Liver (tissue), 9 donors: ENCODE measurements around the gene GPATCH2. TPM values are rescaled to one million over a fixed set of nuclear protein-coding genes. Genes with fewer than 3 reads are reported as not detected.

Experiments
- DNase-seq: peaks from one replicate; pipeline ENCODE4 v3.0.0-alpha.2; 2017; ENCODE audit warnings: low spot score
- H3K27ac ChIP-seq, 2 donors: one replicate each; pipeline ENCODE4 v1.7.0; 2013; ENCODE audit warnings: inconsistent platforms in 2 of 2, low read length in 2 of 2, control low read depth in 1 of 2, low read depth in 1 of 2, mild to moderate bottlenecking in 1 of 2
- H3K27me3 ChIP-seq, 4 donors: one replicate each; pipeline versions ENCODE4 v1.6.1 to v1.7.0; 2013; ENCODE audit warnings: low read length in 3 of 4, inconsistent platforms in 1 of 4, mild to moderate bottlenecking in 1 of 4, moderate library complexity in 1 of 4; ENCODE audit not compliant: control insufficient read depth in 4 of 4, insufficient read depth in 4 of 4
- H3K36me3 ChIP-seq, 4 donors: one replicate each; pipeline versions ENCODE4 v1.6.1 to v1.7.0; 2013; ENCODE audit warnings: low read length in 3 of 4, mild to moderate bottlenecking in 3 of 4, low read depth in 1 of 4, moderate library complexity in 1 of 4; ENCODE audit not compliant: control insufficient read depth in 4 of 4, insufficient read depth in 3 of 4
- H3K4me1 ChIP-seq, 4 donors: one replicate each; pipeline versions ENCODE4 v1.6.1 to v1.7.0; 2013; ENCODE audit warnings: low read length in 3 of 4, mild to moderate bottlenecking in 3 of 4, moderate library complexity in 1 of 4; ENCODE audit not compliant: control insufficient read depth in 4 of 4, insufficient read depth in 4 of 4
- H3K4me3 ChIP-seq, 3 donors: one replicate each; pipeline versions ENCODE4 v1.6.1 to v1.7.0; 2013; ENCODE audit warnings: low read length in 3 of 3, control low read depth in 1 of 3, low read depth in 1 of 3, mild to moderate bottlenecking in 1 of 3
- H3K9ac ChIP-seq, 2 donors: one replicate each; pipeline ENCODE4 v1.7.0; 2013; ENCODE audit warnings: low read length in 2 of 2, mild to moderate bottlenecking in 2 of 2, moderate library complexity in 2 of 2, control low read depth in 1 of 2, low read depth in 1 of 2
- H3K9me3 ChIP-seq, 4 donors: one replicate each; pipeline versions ENCODE4 v1.6.1 to v1.7.0; 2013; ENCODE audit warnings: low read length in 3 of 4; ENCODE audit not compliant: control insufficient read depth in 4 of 4
- ATF3 ChIP-seq: IDR thresholded peaks from 2 replicates; pipeline ENCODE4 v1.6.1; 2016; ENCODE audit warnings: antibody characterized with exemption
- CTCF ChIP-seq: fragments of 150-350 bp; IDR thresholded peaks from 2 replicates; pipeline ENCODE4 v1.5.1; 2017; ENCODE audit warnings: improper control_type of control experiment, low read depth, low read length; ENCODE audit not compliant: missing input control
- FOXA2 ChIP-seq: IDR thresholded peaks from 2 replicates; pipeline ENCODE4 v1.6.1; 2016; ENCODE audit warnings: antibody characterized with exemption
- HNF4A ChIP-seq, 2 donors: conservative IDR thresholded peaks; 2 replicates each; pipeline ENCODE4 v1.6.1; 2016; ENCODE audit warnings: antibody characterized with exemption in 2 of 2, mild to moderate bottlenecking in 2 of 2
- HNF4G ChIP-seq: IDR thresholded peaks from 2 replicates; pipeline ENCODE4 v1.6.1; 2016; ENCODE audit warnings: antibody characterized with exemption
- JUND ChIP-seq, 2 donors: IDR thresholded peaks; 2 replicates each; pipeline ENCODE4 v1.6.1; 2016; ENCODE audit warnings: antibody characterized with exemption in 2 of 2
- NR2F2 ChIP-seq: IDR thresholded peaks from 2 replicates; pipeline ENCODE4 v1.6.1; 2016; ENCODE audit warnings: antibody characterized with exemption
- RAD21 ChIP-seq, 2 donors: IDR thresholded peaks; 2 replicates each; pipeline ENCODE4 v1.6.1; 2016; ENCODE audit warnings: antibody characterized with exemption in 2 of 2, mild to moderate bottlenecking in 2 of 2
- REST ChIP-seq: IDR thresholded peaks from 2 replicates; pipeline ENCODE4 v1.6.1; 2016; ENCODE audit warnings: antibody characterized with exemption, mild to moderate bottlenecking
- RXRA ChIP-seq, 2 donors: IDR thresholded peaks; 2 replicates each; pipeline ENCODE4 v1.6.1; 2017 to 2018; ENCODE audit warnings: antibody characterized with exemption in 2 of 2, mild to moderate bottlenecking in 1 of 2
- SP1 ChIP-seq: IDR thresholded peaks from 2 replicates; pipeline ENCODE4 v1.6.1; 2018; ENCODE audit warnings: antibody characterized with exemption, mild to moderate bottlenecking
- TAF1 ChIP-seq: conservative IDR thresholded peaks from 2 replicates; pipeline ENCODE4 v1.6.1; 2016; ENCODE audit warnings: antibody characterized with exemption, mild to moderate bottlenecking
- YY1 ChIP-seq: IDR thresholded peaks from 2 replicates; pipeline ENCODE4 v1.6.1; 2016; ENCODE audit warnings: antibody characterized with exemption, mild to moderate bottlenecking
- ZBTB33 ChIP-seq: IDR thresholded peaks from 2 replicates; pipeline ENCODE4 v1.6.1; 2016; ENCODE audit warnings: antibody characterized with exemption
- whole genome bisulfite sequencing: extraction: QIAGEN DNeasy Blood & Tissue Kit; methylation state at CpG from one replicate; pipeline ENCODE4 v1.1.7; 2013; 5-methylcytosine and 5-hydroxymethylcytosine counted together
- polyA plus RNA-seq, 2 donors: library from polyadenylated mRNA; stranded (reverse) in 1 of 2; unstranded in 1 of 2; fragments of 200-250 nt in 1 of 2; fragments of >200 nt in 1 of 2; fragmentation: Nextera tagmentation in 1 of 2; extraction: Ambion mirVana in 1 of 2; gene quantifications; one replicate each; pipeline versions ENCODE4 v1.2.1 to v1.2.3, GENCODE V29; 2013 to 2015
- total RNA-seq, 2 donors: library from RNA; depleted of rRNA; stranded (reverse); fragments of >200 nt; gene quantifications; one replicate each; pipeline ENCODE4 v1.2.3, GENCODE V29; 2014
- donor health status: healthy.
- donor health status: healthy.
- donor health status: healthy.
- donor health status: healthy.
- donor health status: healthy.

Gene GPATCH2
- total and polyA plus RNA-seq, 4 donors: 1.6 to 11.2 (median 5.8) TPM

- no peak for TF ChIP-seq RXRA (IDR thresholded peaks at IDR 0.05)
- no peaks in the 10 kb centered on the region for H3K36me3 ChIP-seq
- DNase-seq: no peak
- H3K9ac ChIP-seq: no peak overlapping the region
- H3K9me3 ChIP-seq: no peaks in the 10 kb centered on the region
- no peak overlapping the region for H3K4me3 ChIP-seq
- no peaks in the 10 kb centered on the region for H3K27me3 ChIP-seq
- no peaks in the 10 kb centered on the region for H3K4me1 ChIP-seq
- no peak overlapping the region for H3K27ac ChIP-seq
- 87% methylated on average over 9 of the region's 9 CpGs for WGBS
These were observed 88.6 kb downstream of the GPATCH2 start for GRCh38 chr1:217542136-217542777.

GRCh38 chr1:217540321-217540720 is 90.6 kb downstream of the GPATCH2 start:
- no peak for TF ChIP-seq CTCF
- TF ChIP-seq ATF3: no peak
- TF ChIP-seq NR2F2: no peak
- no peak for TF ChIP-seq HNF4G
- no peak for TF ChIP-seq TAF1
- TF ChIP-seq REST: no peak
- TF ChIP-seq HNF4A (conservative IDR thresholded peaks at IDR 0.05): no peak
- TF ChIP-seq SP1: no peak
- no peak for TF ChIP-seq RAD21 (IDR thresholded peaks at IDR 0.05)
- TF ChIP-seq RXRA (IDR thresholded peaks at IDR 0.05): no peak
- no peak for TF ChIP-seq FOXA2
- no peak for TF ChIP-seq JUND (IDR thresholded peaks at IDR 0.05)
- no peak for TF ChIP-seq YY1
- H3K4me3 ChIP-seq: no peak overlapping the region
- no peak overlapping the region for H3K9ac ChIP-seq
- no peak overlapping the region for H3K27ac ChIP-seq
- no peaks in the 10 kb centered on the region for H3K4me1 ChIP-seq
- 63% methylated on average over 2 of the region's 2 CpGs for WGBS
- H3K36me3 ChIP-seq: no peaks in the 10 kb centered on the region
- no peaks in the 10 kb centered on the region for H3K27me3 ChIP-seq
- no peaks in the 10 kb centered on the region for H3K9me3 ChIP-seq
- DNase-seq: no peak

GRCh38 chr1:217539510-217539909 is 91.4 kb downstream of the GPATCH2 start:
- no peak overlapping the region for H3K9ac ChIP-seq
- WGBS: 89% methylated on average over 2 of the region's 2 CpGs
- TF ChIP-seq ZBTB33 (no peak), TAF1 (no peak), HNF4G (no peak), FOXA2 (no peak)

More at GRCh38 chr1:217539510-217539909, 91.4 kb downstream of the GPATCH2 start:
- Histone ChIP-seq H3K36me3 (no peaks in the 10 kb centered on the region), H3K9me3 (no peaks in the 10 kb centered on the region), H3K27ac (no peak overlapping the region), H3K27me3 (no peaks in the 10 kb centered on the region), H3K4me1 (no peaks in the 10 kb centered on the region), H3K4me3 (no peak overlapping the region)
- DNase-seq: no peak
